Head of caudate nucleus (tissue), 42 donors: ENCODE results near the gene CACNB4.

ENCODE experiments used
- DNase-seq, 42 donors: peaks; one replicate each; pipeline versions ENCODE4 v3.0.0 to v3.0.0-alpha.2; 2020 to 2021; ENCODE audit warnings: mixed read lengths in 7 of 42
- intact Hi-C: fragments of 100-400 bp; cut with DNase I; formaldehyde crosslinking; loops from one replicate; pipeline ENCODE4 v1.15.0; 2022

Gene CACNB4

GRCh38 chr2:151991010-151991409 lies 107.8 kb downstream of the CACNB4 start:
- intact Hi-C loops, result no loop called here
- DNase-seq, result no peak

- intact Hi-C loops, result no loop called here
- no peak for DNase-seq
Measured at GRCh38 chr2:151989378-151989777, 109.5 kb downstream of the CACNB4 start.

GRCh38 chr2:151987484-151987883 lies 111.4 kb downstream of the CACNB4 start:
- intact Hi-C loops, result no loop called here
- peak in 1 of 42 donors; percentile 15 for DNase-seq

GRCh38 chr2:151984424-151985083 lies 114.3 kb downstream of the CACNB4 start:
- intact Hi-C loops, result no loop called here
- no peak for DNase-seq

GRCh38 chr2:151983221-151983620 lies 115.6 kb downstream of the CACNB4 start:
- intact Hi-C loops, result no loop called here
- no peak for DNase-seq

- no peak for DNase-seq
- intact Hi-C loops, result no loop called here
Measured at GRCh38 chr2:151981886-151982285, 117.0 kb downstream of the CACNB4 start.

- intact Hi-C loops, result no loop called here
- peak in 27 of 42 donors; percentile 19 to 87 (median 61) for DNase-seq
Measured at GRCh38 chr2:151979694-151980093, 119.2 kb downstream of the CACNB4 start.

GRCh38 chr2:151978709-151979108 lies 120.1 kb downstream of the CACNB4 start:
- intact Hi-C loops, result no loop called here

GRCh38 chr2:151977631-151978030 lies 121.2 kb downstream of the CACNB4 start:
- intact Hi-C loops, result no loop called here

More at GRCh38 chr2:151978709-151979108, 120.1 kb downstream of the CACNB4 start:
- no peak for DNase-seq

GRCh38 chr2:151976945-151977353 lies 121.9 kb downstream of the CACNB4 start:
- no peak for DNase-seq
- intact Hi-C loops, result no loop called here

More at GRCh38 chr2:151977631-151978030, 121.2 kb downstream of the CACNB4 start:
- DNase-seq, result no peak

GRCh38 chr2:151975460-151976414 lies 123.1 kb downstream of the CACNB4 start:
- no peak for DNase-seq
- intact Hi-C loops, result no loop called here

GRCh38 chr2:151974988-151975387 lies 123.9 kb downstream of the CACNB4 start:
- DNase-seq, result no peak
- intact Hi-C loops, result no loop called here

GRCh38 chr2:151973901-151974199 lies 125.0 kb downstream of the CACNB4 start:
- intact Hi-C loops, result no loop called here

GRCh38 chr2:151973013-151973900 lies 125.6 kb downstream of the CACNB4 start:
- intact Hi-C loops, result no loop called here
- peak in 27 of 42 donors; percentile 32 to 81 (median 53) for DNase-seq

More at GRCh38 chr2:151973901-151974199, 125.0 kb downstream of the CACNB4 start:
- DNase-seq, result peak; percentile 49 to 89 (median 78)

GRCh38 chr2:151972241-151973012 lies 126.4 kb downstream of the CACNB4 start:
- intact Hi-C loops, result no loop called here
- DNase-seq, result peak in 3 of 42 donors; percentile 25 to 44 (median 34)

- DNase-seq, result peak in 9 of 42 donors; percentile 17 to 60 (median 32)
- intact Hi-C loops, result no loop called here
Measured at GRCh38 chr2:151971301-151972051, 127.4 kb downstream of the CACNB4 start.

GRCh38 chr2:151968770-151969470 lies 129.9 kb downstream of the CACNB4 start:
- intact Hi-C loops, result no loop called here
- no peak for DNase-seq
